ENCODE results near the gene ZACN. TPM values are rescaled to one million over a fixed set of nuclear protein-coding genes. Genes with fewer than 3 reads are reported as not detected.

The ZACN gene
- total RNA-seq, 1 donor from 2014 or later = not detected

- TF ChIP-seq POLR2A (IDR thresholded peaks at IDR 0.05) = no peak
- TF ChIP-seq POLR2AphosphoS5 (IDR thresholded peaks at IDR 0.05; ENCODE audit: insufficient read depth in 1 of 2, low read depth in 1 of 2) = no peak
- TF ChIP-seq, protein P1, sequence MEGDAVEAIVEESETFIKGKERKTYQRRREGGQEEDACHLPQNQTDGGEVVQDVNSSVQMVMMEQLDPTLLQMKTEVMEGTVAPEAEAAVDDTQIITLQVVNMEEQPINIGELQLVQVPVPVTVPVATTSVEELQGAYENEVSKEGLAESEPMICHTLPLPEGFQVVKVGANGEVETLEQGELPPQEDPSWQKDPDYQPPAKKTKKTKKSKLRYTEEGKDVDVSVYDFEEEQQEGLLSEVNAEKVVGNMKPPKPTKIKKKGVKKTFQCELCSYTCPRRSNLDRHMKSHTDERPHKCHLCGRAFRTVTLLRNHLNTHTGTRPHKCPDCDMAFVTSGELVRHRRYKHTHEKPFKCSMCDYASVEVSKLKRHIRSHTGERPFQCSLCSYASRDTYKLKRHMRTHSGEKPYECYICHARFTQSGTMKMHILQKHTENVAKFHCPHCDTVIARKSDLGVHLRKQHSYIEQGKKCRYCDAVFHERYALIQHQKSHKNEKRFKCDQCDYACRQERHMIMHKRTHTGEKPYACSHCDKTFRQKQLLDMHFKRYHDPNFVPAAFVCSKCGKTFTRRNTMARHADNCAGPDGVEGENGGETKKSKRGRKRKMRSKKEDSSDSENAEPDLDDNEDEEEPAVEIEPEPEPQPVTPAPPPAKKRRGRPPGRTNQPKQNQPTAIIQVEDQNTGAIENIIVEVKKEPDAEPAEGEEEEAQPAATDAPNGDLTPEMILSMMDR (IDR thresholded peaks at IDR 0.05) = no peak
- DNase-seq (ENCODE audit: extremely low spot score in 2 of 2) = peak; percentile 77 to 91
- H3K27ac ChIP-seq = no peak overlapping the region
- no peaks in the 10 kb centered on the region for H3K27me3 ChIP-seq
- no peaks in the 10 kb centered on the region for H3K9me3 ChIP-seq
- intact Hi-C loops (cut with DNase I) = loop anchor here (5.0 kb wide), 1 partner anchor 60 kb away; no protein-coding TSS in a partner anchor
- no peaks in the 10 kb centered on the region for H3K36me3 ChIP-seq
- peaks cover 10% of the 10 kb centered on the region for H3K4me1 ChIP-seq
- H3K4me3 ChIP-seq = no peak overlapping the region
Observed at GRCh38 chr17:76122431-76123190, 43.6 kb downstream of the ZACN start.

DNA sequence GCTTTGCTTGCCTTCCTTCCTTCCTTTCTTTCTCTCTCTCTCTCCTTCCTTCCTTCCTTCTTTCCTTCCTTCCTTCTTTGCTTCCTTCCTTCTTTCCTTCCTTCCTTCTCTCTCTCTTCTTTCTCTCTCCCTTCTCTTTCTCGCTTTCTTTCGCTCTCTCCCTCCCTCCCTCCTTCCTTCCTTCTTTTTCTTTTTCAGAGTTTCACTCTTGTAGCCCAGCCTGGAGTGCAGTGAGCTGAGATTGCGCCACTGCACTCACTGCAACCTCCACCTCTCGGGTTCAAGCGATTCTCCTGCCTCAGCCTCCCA is 44.2 kb downstream of the ZACN start:
- Histone ChIP-seq H3K9me3 (no peaks in the 10 kb centered on the region), H3K4me1 (peaks cover 10% of the 10 kb centered on the region), H3K36me3 (no peaks in the 10 kb centered on the region), H3K27ac (no peak overlapping the region), H3K4me3 (no peak overlapping the region), H3K27me3 (no peaks in the 10 kb centered on the region)
- TF ChIP-seq POLR2A (IDR thresholded peaks at IDR 0.05) = no peak
- TF ChIP-seq POLR2AphosphoS5 (IDR thresholded peaks at IDR 0.05; ENCODE audit: insufficient read depth in 1 of 2, low read depth in 1 of 2) = no peak
- TF ChIP-seq, protein P1 (IDR thresholded peaks at IDR 0.05) = no peak
- intact Hi-C loops (cut with DNase I) = loop anchor here (5.0 kb wide), 1 partner anchor 59 kb away; no protein-coding TSS in a partner anchor
- DNase-seq (ENCODE audit: extremely low spot score in 2 of 2) = no peak

- peak; percentile 83 to 95 for DNase-seq (ENCODE audit: extremely low spot score in 2 of 2)
- Histone ChIP-seq H3K27me3 (no peaks in the 10 kb centered on the region), H3K9me3 (no peaks in the 10 kb centered on the region), H3K4me1 (peaks cover 10% of the 10 kb centered on the region), H3K4me3 (no peak overlapping the region), H3K27ac (no peak overlapping the region), H3K36me3 (no peaks in the 10 kb centered on the region)
- intact Hi-C loops (cut with DNase I) = loop anchor here (5.0 kb wide), 1 partner anchor 58 kb away; no protein-coding TSS in a partner anchor
- TF ChIP-seq, protein P1 (IDR thresholded peaks at IDR 0.05) = no peak
- TF ChIP-seq POLR2AphosphoS5 (IDR thresholded peaks at IDR 0.05; ENCODE audit: insufficient read depth in 1 of 2, low read depth in 1 of 2) (no peak), POLR2A (IDR thresholded peaks at IDR 0.05) (no peak)
Observed at GRCh38 chr17:76123749-76124581, 45.0 kb downstream of the ZACN start.

GRCh38 chr17:76124582-76125390 is 45.8 kb downstream of the ZACN start:
- H3K4me3 ChIP-seq = no peak overlapping the region
- no peak for TF ChIP-seq POLR2AphosphoS5 (IDR thresholded peaks at IDR 0.05; ENCODE audit: insufficient read depth in 1 of 2, low read depth in 1 of 2)
- TF ChIP-seq, protein P1 (IDR thresholded peaks at IDR 0.05) = no peak
- no peak for TF ChIP-seq POLR2A (IDR thresholded peaks at IDR 0.05)
- H3K27me3 ChIP-seq = no peaks in the 10 kb centered on the region
- no peak overlapping the region for H3K27ac ChIP-seq
- H3K36me3 ChIP-seq = no peaks in the 10 kb centered on the region
- H3K4me1 ChIP-seq = peaks cover 10% of the 10 kb centered on the region
- no peaks in the 10 kb centered on the region for H3K9me3 ChIP-seq
- peak; percentile 79 to 93 for DNase-seq (ENCODE audit: extremely low spot score in 2 of 2)
- intact Hi-C loops (cut with DNase I) = loop anchor here (5.0 kb wide), 1 partner anchor 58 kb away; no protein-coding TSS in a partner anchor

Data from vagina (tissue), 2 donors.